CD14-positive monocyte (primary cell): ENCODE results near the gene ZNF576. TPM values are rescaled to one million over a fixed set of nuclear protein-coding genes. Genes with fewer than 3 reads are reported as not detected.

Experiments used
- DNase-seq, 3 donors: peaks; one replicate each; pipeline ENCODE4 v3.0.0-alpha.2; 2011 to 2022
- H2AFZ ChIP-seq: 2 replicates; pipeline ENCODE4 v1.6.0; 2012; ENCODE audit warnings: mild to moderate bottlenecking, low read depth, low read length, inconsistent platforms; ENCODE audit not compliant: insufficient read depth, poor library complexity, severe bottlenecking
- H3K27ac ChIP-seq, 2 donors: 1 replicate in 1 of 2; 2 replicates in 1 of 2; pipeline ENCODE4 v1.5.1; 2012 to 2013; ENCODE audit warnings: low read length in 2 of 2, control low read depth in 1 of 2, inconsistent platforms in 1 of 2, low read depth in 1 of 2, mild to moderate bottlenecking in 1 of 2
- H3K27me3 ChIP-seq, 2 donors: one replicate each; pipeline versions ENCODE4 v1.6.0 to v1.6.1; 2011 to 2013; ENCODE audit warnings: low read length in 2 of 2; ENCODE audit not compliant: control insufficient read depth in 2 of 2, insufficient read depth in 2 of 2
- H3K36me3 ChIP-seq, 2 donors: replicated peaks in 1 of 2; 1 replicate in 1 of 2; 2 replicates in 1 of 2; pipeline versions ENCODE4 v1.5.1 to v1.6.1; 2012 to 2013; ENCODE audit warnings: low read length in 2 of 2, control low read depth in 1 of 2, inconsistent platforms in 1 of 2, mild to moderate bottlenecking in 1 of 2; ENCODE audit not compliant: insufficient read depth in 2 of 2, control insufficient read depth in 1 of 2
- H3K4me1 ChIP-seq, 2 donors: 1 replicate in 1 of 2; 2 replicates in 1 of 2; pipeline versions ENCODE4 v1.5.1 to v1.6.1; 2012 to 2013; ENCODE audit warnings: low read length in 2 of 2, control low read depth in 1 of 2, inconsistent platforms in 1 of 2, mild to moderate bottlenecking in 1 of 2, moderate library complexity in 1 of 2; ENCODE audit not compliant: insufficient read depth in 2 of 2, control insufficient read depth in 1 of 2
- H3K4me2 ChIP-seq: replicated peaks from 2 replicates; pipeline ENCODE3; 2012; ENCODE audit warnings: low read length, moderate library complexity, mild to moderate bottlenecking; ENCODE audit not compliant: poor library complexity, severe bottlenecking; ENCODE audit errors: extremely low read depth
- H3K4me3 ChIP-seq, 3 experiments: fragments of 200-600 bp in 1 of 3; sonication (generic) in 1 of 3; replicated peaks in 1 of 3; 1 replicate in 2 of 3; 2 replicates in 1 of 3; pipeline ENCODE4 v1.5.1; 2011 to 2013; ENCODE audit warnings: low read length in 3 of 3, mild to moderate bottlenecking in 3 of 3, control low read depth in 2 of 3, low read depth in 2 of 3, inconsistent platforms in 1 of 3, moderate library complexity in 1 of 3
- H3K79me2 ChIP-seq: 2 replicates; pipeline ENCODE4 v1.6.0; 2012; ENCODE audit warnings: mild to moderate bottlenecking, control low read depth, inconsistent platforms, low read length, moderate library complexity; ENCODE audit not compliant: insufficient read depth
- H3K9ac ChIP-seq: 2 replicates; pipeline ENCODE4 v1.6.0; 2017; ENCODE audit warnings: low read length, mild to moderate bottlenecking; ENCODE audit not compliant: insufficient read depth, poor library complexity, severe bottlenecking
- H3K9me3 ChIP-seq, 2 donors: replicated peaks in 1 of 2; 1 replicate in 1 of 2; 2 replicates in 1 of 2; pipeline versions ENCODE4 v1.5.1 to v1.6.1; 2012 to 2013; ENCODE audit warnings: low read length in 2 of 2, control low read depth in 1 of 2; ENCODE audit not compliant: control insufficient read depth in 1 of 2, insufficient read depth in 1 of 2
- H4K20me1 ChIP-seq: 2 replicates; pipeline ENCODE4 v1.6.0; 2012; ENCODE audit warnings: mild to moderate bottlenecking, low read length, control low read depth, moderate library complexity; ENCODE audit not compliant: insufficient read depth
- H3K27ac Mint-ChIP-seq, 7 donors: one replicate each; pipeline ENCODE4 v1.8.0; 2020; ENCODE audit warnings: mild to moderate bottlenecking in 7 of 7, mixed read lengths in 7 of 7, moderate library complexity in 6 of 7, inconsistent platforms in 2 of 7
- H3K27me3 Mint-ChIP-seq, 3 donors: one replicate each; pipeline ENCODE4 v1.8.0; 2021 to 2022; ENCODE audit warnings: low read depth in 3 of 3, mild to moderate bottlenecking in 3 of 3, mixed read lengths in 3 of 3, moderate library complexity in 3 of 3, inconsistent platforms in 1 of 3
- H3K36me3 Mint-ChIP-seq, 2 donors: one replicate each; pipeline ENCODE4 v1.8.0; 2020; ENCODE audit warnings: mixed read lengths in 2 of 2, inconsistent platforms in 1 of 2, mild to moderate bottlenecking in 1 of 2
- H3K4me1 Mint-ChIP-seq: one replicate; pipeline ENCODE4 v1.8.0; 2020; ENCODE audit warnings: mild to moderate bottlenecking, mixed read lengths
- H3K4me3 Mint-ChIP-seq, 2 donors: one replicate each; pipeline ENCODE4 v1.8.0; 2020; ENCODE audit warnings: mild to moderate bottlenecking in 2 of 2, mixed read lengths in 2 of 2, moderate library complexity in 1 of 2
- H3K9me3 Mint-ChIP-seq, 7 donors: one replicate each; pipeline ENCODE4 v1.8.0; 2020 to 2022; ENCODE audit warnings: mixed read lengths in 7 of 7, mild to moderate bottlenecking in 6 of 7, moderate library complexity in 6 of 7, inconsistent platforms in 2 of 7
- WGBS: methylation state at CpG from one replicate; pipeline ENCODE4 v1.1.5; 2013; ENCODE audit warnings: missing lambda C conversion rate; ENCODE audit not compliant: insufficient coverage; 5-methylcytosine and 5-hydroxymethylcytosine counted together
- intact Hi-C, 2 donors: fragments of 100-400 bp; cut with micrococcal nuclease; formaldehyde crosslinking; loops; one replicate each; pipeline versions ENCODE4 v1.15.0 to v1.15.1; 2023
- polyA plus RNA-seq, 3 donors: library from polyadenylated mRNA; depleted of rRNA in 1 of 3; unstranded in 2 of 3; stranded (reverse) in 1 of 3; fragments of 300-500 nt in 2 of 3; fragments of >200 nt in 1 of 3; fragmentation: Illumina TruSeq in 2 of 3; gene quantifications; 1 replicate in 2 of 3; 2 replicates in 1 of 3; pipeline ENCODE4 v1.2.3, GENCODE V29; 2012 to 2021
- TF ChIP-seq, protein P1 (sequence below): fragments of 200-600 bp; IDR thresholded peaks from one replicate; pipeline ENCODE4 v1.8.0; 2022; ENCODE audit warnings: antibody characterized with exemption, mild to moderate bottlenecking

The ZNF576 gene
- polyA plus RNA-seq, 3 donors: 3.6 to 8.4 (median 7.2) TPM

DNA sequence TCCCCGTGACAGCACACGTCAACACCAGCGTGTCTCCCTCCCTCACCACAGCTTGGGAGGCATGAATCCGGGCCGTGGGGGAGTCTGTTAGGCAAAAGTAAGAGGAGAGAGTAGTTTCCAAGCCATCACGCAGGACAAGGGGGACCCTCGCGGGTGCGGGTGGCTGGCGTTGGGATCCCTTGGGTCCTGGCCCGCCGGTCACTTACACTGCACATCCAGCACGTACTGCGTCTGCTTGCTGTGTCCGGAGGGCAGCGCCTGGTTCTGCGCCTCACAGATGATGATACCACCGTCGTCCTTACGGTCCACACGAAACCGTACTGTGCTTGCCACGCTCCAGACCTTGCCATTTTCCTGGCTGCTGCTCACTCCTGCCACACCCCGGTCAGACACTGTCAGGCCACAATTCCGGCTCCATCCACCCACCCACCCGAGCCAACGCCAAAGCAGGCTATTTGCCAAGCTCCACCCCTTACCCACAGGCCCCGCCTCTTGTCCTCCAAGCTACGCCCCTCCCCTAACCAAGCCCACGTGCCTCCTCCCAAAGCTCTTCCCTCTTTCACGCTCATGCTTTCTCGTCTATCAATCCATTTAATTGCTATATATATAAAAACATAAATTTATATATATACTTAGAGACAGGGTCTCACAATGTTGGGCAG, 29.7 kb downstream of the ZNF576 start:
- intact Hi-C loops: no loop called here
- no peak overlapping the region for H3K4me3 ChIP-seq
- H2AFZ ChIP-seq: no peak overlapping the region
- H3K9ac ChIP-seq: no peak overlapping the region
- H3K36me3 Mint-ChIP-seq: no peaks in the 10 kb centered on the region
- peaks cover 0 to 6% of the 10 kb centered on the region in 2 donors for H3K4me1 ChIP-seq
- 71% methylated on average over 14 of the region's 32 CpGs for WGBS
- no peak overlapping the region for H3K4me2 ChIP-seq
- H3K4me3 Mint-ChIP-seq: peak overlapping the region in 1 of 2 donors; percentile 53
- H3K36me3 ChIP-seq: no peaks in the 10 kb centered on the region
- no peak overlapping the region for H3K27ac ChIP-seq
- H3K4me1 Mint-ChIP-seq: peaks cover 15% of the 10 kb centered on the region
- H3K27me3 ChIP-seq: peaks cover 0 to 17% of the 10 kb centered on the region in 2 donors
- peak in 1 of 3 donors; percentile 36 for DNase-seq
- H4K20me1 ChIP-seq: peaks cover 5% of the 10 kb centered on the region
- peaks cover 17 to 36% (median 31%) of the 10 kb centered on the region in 3 donors for H3K27me3 Mint-ChIP-seq
- H3K9me3 ChIP-seq: no peaks in the 10 kb centered on the region
- H3K9me3 Mint-ChIP-seq: peaks cover 1 to 13% (median 5%) of the 10 kb centered on the region in 7 donors
- no peaks in the 10 kb centered on the region for H3K79me2 ChIP-seq
- TF ChIP-seq, protein P1, sequence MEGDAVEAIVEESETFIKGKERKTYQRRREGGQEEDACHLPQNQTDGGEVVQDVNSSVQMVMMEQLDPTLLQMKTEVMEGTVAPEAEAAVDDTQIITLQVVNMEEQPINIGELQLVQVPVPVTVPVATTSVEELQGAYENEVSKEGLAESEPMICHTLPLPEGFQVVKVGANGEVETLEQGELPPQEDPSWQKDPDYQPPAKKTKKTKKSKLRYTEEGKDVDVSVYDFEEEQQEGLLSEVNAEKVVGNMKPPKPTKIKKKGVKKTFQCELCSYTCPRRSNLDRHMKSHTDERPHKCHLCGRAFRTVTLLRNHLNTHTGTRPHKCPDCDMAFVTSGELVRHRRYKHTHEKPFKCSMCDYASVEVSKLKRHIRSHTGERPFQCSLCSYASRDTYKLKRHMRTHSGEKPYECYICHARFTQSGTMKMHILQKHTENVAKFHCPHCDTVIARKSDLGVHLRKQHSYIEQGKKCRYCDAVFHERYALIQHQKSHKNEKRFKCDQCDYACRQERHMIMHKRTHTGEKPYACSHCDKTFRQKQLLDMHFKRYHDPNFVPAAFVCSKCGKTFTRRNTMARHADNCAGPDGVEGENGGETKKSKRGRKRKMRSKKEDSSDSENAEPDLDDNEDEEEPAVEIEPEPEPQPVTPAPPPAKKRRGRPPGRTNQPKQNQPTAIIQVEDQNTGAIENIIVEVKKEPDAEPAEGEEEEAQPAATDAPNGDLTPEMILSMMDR: no peak
- no peak overlapping the region for H3K27ac Mint-ChIP-seq

DNA sequence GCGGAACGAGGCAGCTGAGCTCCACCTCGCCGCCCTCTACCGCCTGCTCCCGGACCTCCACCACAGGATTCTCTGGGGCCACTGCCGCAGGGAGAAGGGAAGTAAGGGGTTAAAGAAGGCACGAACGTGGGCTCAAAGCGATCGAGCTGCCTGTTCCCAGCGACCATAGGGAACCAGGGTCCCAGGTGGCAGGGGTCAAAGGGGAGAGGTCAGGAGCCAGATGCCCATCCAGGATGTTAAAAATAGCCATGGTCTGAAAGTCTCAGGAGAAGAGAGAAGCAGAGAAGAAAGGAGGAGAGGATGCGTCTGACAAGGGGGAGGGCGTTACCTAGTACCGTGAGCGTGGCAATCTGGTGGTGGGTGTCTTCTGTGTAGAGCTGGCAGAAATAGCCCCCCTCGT, 30.4 kb downstream of the ZNF576 start:
- peaks cover 17 to 36% (median 31%) of the 10 kb centered on the region in 3 donors for H3K27me3 Mint-ChIP-seq
- Histone ChIP-seq H3K79me2 (no peaks in the 10 kb centered on the region), H3K27me3 (peaks cover 0 to 21% of the 10 kb centered on the region in 2 donors), H3K4me3 (no peak overlapping the region), H2AFZ (no peak overlapping the region), H3K36me3 (no peaks in the 10 kb centered on the region), H3K9me3 (no peaks in the 10 kb centered on the region), H3K9ac (no peak overlapping the region), H4K20me1 (peaks cover 5% of the 10 kb centered on the region), H3K27ac (no peak overlapping the region), H3K4me1 (peaks cover 0 to 6% of the 10 kb centered on the region in 2 donors), H3K4me2 (no peak overlapping the region)
- DNase-seq: no peak
- H3K4me3 Mint-ChIP-seq: peak overlapping the region in 1 of 2 donors; percentile 53
- H3K27ac Mint-ChIP-seq: peak overlapping the region in 1 of 7 donors; percentile 80
- TF ChIP-seq, protein P1: no peak
- intact Hi-C loops: no loop called here
- peaks cover 15% of the 10 kb centered on the region for H3K4me1 Mint-ChIP-seq
- H3K9me3 Mint-ChIP-seq: peaks cover 1 to 13% (median 5%) of the 10 kb centered on the region in 7 donors
- no peaks in the 10 kb centered on the region for H3K36me3 Mint-ChIP-seq
- WGBS: 47% methylated on average over 12 of the region's 17 CpGs
